M059J (cell line): ENCODE results near the gene EP400. TPM values are rescaled to one million over a fixed set of nuclear protein-coding genes. Genes with fewer than 3 reads are reported as not detected.
A peak's percentile ranks its signal among the peaks of the same experiment; 100 is the strongest.

Experiments used
- DNase-seq: peaks from one replicate; pipeline ENCODE4 v3.0.0-alpha.2; 2012; ENCODE audit warnings: low read depth
- total RNA-seq: library from RNA; depleted of rRNA; stranded (reverse); fragments of >200 nt; shearing (Covaris generic); gene quantifications from 2 replicates; pipeline ENCODE4 v1.2.3, GENCODE V29; 2014; rRNA removed

EP400 gene, protein sequence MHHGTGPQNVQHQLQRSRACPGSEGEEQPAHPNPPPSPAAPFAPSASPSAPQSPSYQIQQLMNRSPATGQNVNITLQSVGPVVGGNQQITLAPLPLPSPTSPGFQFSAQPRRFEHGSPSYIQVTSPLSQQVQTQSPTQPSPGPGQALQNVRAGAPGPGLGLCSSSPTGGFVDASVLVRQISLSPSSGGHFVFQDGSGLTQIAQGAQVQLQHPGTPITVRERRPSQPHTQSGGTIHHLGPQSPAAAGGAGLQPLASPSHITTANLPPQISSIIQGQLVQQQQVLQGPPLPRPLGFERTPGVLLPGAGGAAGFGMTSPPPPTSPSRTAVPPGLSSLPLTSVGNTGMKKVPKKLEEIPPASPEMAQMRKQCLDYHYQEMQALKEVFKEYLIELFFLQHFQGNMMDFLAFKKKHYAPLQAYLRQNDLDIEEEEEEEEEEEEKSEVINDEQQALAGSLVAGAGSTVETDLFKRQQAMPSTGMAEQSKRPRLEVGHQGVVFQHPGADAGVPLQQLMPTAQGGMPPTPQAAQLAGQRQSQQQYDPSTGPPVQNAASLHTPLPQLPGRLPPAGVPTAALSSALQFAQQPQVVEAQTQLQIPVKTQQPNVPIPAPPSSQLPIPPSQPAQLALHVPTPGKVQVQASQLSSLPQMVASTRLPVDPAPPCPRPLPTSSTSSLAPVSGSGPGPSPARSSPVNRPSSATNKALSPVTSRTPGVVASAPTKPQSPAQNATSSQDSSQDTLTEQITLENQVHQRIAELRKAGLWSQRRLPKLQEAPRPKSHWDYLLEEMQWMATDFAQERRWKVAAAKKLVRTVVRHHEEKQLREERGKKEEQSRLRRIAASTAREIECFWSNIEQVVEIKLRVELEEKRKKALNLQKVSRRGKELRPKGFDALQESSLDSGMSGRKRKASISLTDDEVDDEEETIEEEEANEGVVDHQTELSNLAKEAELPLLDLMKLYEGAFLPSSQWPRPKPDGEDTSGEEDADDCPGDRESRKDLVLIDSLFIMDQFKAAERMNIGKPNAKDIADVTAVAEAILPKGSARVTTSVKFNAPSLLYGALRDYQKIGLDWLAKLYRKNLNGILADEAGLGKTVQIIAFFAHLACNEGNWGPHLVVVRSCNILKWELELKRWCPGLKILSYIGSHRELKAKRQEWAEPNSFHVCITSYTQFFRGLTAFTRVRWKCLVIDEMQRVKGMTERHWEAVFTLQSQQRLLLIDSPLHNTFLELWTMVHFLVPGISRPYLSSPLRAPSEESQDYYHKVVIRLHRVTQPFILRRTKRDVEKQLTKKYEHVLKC (N-terminal part only)
- 3.3 and 8.0 TPM in 2 replicates for total RNA-seq

DNA sequence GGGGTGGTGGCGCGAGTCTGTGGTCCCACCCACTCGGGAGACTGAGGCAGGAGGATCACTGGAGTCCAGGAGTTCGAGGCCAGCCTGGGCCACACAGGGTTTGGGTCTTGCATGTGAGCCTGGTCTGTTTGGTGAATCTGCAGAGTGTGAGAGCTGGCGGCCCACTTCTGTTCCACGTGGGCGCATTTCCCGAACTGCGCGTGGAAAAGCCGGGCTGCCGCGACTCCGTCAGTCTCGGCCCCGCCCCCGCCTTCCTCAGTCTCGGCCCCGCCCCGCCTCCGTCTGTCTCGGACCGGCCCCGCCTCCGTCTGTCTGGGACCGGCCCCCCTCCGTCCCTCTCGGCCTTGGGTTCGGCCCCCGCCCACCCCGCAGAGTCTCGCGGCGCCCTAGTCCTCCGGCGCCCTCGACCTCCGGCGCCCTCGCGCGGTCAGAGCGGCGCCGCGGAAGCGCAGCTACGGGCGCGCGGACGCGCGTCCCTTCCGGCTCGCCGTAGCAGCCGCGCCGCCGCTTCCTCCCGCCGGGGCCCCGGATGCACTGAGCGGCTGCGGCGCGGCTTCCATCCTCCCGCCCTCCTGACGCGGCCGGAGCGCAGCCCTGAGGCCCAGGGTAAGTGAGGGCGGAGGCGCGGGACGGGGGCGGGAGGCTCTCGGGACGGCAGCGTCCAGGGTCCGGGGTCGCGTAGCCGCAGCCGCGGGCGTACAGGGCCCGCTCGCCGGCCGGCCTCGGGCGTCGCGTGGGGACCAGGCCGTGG, at the start of gene EP400:
TSS of gene EP400 (plus strand) at position 512 of the 751 bp plus-strand sequence. CDS start 10,678 bp downstream, outside the sequence.
- peak; percentile 88 for DNase-seq

DNA sequence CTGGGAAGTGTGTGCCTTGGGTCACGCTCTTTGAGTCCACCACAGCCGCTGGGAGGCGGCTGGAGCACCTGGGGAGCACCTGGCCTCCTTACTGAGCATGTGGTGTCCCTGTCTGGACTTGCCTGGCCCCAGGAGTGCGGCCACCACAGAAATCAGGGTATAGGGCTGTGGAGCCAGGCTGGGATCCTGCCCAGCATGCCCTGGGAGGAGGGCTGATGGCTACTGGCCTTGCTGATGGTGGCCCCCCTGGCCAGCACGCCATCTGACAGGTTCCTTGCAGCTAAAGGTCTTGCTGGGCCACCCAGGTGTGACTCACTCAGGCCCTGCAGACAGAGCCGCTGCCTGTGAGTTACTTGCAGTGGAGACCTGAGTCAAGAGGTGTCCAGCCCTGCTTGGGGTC, 49.3 kb upstream of the EP400 start:
- no peak for DNase-seq

DNA sequence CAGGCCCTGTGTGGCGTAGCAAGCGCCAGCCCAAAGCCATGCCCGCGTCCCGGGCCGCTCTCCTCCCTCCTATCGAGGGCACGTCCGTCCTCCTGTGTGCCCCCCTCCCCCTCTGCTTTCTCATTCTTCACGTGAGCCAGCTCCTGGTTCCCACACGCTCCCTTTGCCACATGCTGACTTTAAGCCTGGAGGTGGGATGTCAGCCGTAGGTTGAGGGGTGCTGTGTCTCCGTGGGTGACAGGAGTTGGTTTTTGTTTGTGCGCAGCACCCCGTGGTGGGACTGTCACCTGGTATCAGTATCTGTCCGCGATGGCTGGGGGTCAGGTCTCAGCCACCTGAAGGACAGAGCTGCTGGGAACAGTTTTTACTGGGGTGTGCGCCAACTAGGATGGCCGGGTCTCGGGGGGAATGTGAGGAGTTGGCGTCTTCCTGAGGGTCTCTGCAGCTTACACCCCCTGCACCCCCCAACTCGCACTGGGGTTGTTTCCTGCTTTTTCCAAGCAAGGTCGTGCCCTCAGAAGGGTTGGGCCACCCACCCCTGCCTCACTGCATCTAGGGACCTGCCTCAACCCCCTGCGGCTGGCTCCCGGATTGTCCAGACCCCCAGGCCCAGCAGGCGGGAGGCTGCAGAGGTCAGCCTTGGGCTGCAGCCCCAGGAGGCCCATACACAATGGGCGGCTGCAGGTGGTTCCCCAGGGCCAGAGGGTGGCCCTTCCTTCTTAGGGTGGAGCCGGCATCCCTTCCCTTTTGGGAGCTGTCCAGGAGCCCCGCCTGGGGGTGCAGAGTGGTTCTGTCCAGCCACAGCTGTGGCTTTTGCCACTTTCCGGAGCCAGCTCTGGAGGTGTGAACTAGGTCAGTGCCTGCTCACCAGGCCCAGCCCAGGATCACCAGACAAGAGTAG, 48.1 kb upstream of the EP400 start:
- no peak for DNase-seq

DNA sequence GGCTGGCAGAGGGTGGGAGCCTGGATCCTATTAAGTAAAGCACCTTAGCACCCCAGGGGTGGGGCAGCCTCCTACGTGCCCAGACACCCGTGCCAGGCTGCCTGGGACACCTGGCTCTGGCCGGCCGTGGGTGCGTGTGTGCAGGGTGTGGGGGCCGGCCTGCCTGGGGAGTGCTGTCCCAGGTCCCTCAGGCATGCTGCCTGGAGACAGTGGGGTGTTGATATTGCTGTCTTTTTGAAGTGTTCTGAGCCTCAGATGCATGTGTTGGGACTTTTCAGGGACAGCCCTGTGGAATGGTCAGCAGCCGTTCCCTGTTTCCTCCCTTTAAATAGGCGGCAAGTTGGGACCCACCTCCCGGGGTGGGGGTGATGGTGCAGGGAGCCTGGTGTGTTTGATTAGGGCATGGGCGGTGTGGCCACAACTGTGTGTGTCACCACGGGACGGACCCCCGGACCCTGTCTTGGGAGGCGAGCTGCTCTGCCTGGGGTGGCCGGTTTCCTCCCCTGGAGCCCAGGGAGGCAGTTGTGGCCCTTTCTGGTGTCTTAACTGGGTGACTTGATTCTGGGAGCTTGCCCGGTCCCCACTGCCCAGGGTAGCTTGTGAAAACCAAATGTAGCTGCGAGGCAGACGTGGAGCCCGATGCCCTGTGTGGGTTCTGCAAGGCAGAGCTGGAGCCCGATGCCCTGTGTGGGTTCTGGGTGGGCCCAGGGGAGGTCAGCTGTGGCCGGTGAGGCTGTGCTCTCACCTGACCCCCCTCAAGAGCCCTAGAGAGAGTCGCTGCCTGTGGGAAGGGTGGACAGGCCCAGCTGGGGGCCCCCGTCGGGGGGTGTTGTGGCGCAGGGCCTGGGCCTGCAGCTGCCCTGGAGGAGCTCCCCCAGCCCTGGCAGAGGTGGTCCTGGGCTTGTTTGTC, 47.2 kb upstream of the EP400 start:
- no peak for DNase-seq

DNA sequence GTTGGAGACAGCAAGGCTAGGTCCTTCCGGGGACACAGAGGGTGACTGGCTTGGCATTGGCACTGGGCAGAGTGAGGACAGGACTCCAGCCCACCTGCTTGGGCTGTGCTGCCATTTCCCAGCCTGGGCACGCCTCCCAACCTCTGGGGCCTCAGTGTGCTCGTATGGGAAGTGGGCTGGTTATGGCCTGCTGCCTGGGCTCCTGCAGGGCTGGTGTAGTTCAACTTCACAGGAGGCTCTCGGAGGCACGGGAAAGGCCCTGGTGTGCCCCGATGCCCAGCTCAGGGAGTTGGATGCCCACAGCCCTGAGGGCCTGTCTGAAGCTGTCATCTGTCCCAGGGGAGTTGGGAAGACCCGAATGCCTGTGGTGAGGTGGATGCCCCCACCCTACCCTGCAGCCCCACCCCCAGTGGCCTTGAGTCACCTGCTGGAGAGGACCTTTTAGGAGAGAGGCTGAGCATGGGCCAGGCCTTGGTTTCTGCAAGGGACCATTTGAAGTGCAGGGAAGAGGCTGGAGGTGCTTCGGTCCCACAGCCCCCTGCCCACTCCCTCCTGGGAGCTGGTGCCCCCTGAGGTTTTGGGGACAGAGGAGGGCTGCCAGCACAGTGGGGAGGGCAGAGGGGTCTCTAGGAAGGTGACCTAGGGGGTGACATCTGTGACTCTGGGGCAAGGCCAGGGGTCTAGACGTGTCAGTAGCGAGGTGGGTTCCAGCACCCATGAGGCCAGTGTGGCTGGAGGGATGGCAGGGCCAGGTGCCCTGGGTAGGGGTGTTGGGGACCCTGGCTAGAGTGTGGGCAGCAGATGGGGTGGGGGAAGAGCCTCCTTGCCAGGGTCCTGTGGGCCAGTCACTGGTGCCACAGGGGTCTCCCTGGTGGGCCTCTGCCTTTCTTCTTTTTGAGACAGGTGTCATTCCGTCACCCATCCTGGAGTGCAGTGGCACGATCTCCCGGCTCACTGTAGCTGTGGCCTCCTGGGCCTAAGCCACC, 46.2 kb upstream of the EP400 start:
- no peak for DNase-seq

DNA sequence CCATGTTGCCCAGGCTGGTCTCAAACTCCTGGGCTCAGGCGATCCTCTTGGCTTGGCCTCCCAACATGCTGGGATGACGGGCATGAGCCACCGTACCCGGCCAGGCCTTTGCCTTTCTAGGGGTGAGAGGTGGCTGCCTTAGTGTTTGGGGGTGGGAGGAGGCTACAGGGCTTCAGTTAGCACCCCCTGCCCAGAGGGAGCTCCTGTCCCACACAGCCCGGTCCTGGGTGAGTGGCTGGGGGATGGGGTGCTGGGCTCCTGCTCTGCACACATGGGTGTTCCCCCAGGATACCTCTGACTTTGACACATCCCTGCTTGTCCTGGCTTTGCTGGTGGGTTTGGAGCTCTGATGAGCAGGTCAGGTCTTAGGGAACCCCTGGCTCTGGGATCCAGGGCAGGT, 45.4 kb upstream of the EP400 start:
- DNase-seq, result no peak

DNA sequence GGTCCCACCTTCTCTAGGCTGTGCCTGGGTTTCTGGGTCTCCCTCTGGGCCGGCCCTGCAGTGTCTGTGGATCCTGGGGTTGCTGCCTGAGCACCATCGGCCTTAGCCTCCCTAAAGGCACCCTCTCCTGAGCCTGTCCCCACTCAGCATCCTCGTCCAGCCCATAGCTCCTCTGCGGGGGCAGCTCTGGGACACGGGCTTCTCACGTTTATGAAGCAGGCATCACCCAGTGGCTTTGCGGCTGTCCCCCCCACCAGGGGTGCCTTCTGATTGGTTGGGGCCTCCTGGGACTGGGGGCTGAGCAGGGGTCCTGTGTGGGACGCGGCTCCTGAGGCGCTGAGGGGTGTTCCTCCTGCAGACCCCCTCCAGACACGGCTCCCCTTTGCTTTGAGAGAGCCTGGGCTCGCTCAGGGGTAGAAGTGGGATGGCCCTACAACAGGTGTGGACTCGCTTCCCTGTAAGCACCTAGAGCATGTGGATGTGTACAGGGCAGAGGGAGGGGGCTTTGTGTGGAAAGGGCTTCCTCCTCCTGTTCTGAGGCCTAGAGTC, 44.6 kb upstream of the EP400 start:
- no peak for DNase-seq

DNA sequence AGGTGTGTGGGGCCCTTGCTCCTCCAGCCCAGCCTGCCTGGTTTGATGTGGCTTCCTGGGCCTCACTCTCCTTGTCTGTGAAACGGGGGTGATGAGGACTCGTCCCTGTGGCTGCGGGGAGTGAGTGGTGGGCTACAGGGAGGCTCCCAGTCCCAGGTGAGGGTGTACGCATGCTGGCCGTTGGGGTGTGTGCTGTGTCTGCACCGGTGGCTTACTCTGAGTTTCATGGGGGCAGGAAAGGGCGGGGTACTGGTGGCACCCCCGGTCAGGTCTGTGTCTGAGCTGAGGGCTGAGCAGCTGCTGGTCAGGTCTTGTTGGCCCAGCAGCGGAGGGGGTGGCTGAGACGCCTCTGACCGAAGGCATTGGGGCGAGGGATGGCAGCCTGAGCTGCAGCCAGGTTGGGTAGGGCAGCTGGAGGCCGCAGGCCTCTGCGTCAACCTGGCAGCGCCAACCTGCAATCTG, 44.1 kb upstream of the EP400 start:
- no peak for DNase-seq

DNA sequence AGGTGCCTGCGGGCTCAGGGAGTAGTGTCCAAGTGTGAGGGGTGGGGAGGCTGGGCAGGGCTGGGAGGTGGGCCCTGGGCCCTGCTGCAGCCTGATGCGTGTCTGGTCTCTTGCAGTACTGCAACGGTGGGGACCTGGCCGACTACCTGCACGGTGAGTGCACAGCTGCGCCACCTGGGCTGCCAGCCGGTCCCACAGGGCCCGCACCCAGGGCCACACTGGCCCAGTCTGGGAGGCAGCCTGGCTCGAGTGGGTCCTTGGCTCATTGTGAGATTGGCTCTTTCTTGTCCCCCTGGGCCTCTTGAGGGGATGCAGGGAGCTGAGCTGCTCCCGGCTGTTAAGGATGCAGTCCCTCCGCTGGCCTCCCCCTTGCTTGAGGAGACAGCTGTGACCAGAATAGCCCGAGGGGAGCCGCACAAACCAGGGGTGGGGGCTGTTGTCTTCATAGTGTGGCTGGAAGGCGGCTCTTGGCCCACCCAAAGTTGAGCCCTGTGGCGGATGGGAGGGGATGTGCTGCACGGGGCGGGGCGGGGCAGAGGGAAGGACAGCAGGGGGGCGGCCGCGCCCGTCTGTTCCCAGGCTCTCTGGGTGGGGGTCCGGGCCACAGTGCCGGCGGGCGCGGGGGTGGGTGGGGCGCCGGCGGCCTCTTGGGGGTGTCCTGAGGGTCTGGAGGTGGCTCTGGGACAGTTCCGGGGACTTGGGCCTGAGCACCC, 42.2 kb upstream of the EP400 start:
- DNase-seq, result no peak

DNA sequence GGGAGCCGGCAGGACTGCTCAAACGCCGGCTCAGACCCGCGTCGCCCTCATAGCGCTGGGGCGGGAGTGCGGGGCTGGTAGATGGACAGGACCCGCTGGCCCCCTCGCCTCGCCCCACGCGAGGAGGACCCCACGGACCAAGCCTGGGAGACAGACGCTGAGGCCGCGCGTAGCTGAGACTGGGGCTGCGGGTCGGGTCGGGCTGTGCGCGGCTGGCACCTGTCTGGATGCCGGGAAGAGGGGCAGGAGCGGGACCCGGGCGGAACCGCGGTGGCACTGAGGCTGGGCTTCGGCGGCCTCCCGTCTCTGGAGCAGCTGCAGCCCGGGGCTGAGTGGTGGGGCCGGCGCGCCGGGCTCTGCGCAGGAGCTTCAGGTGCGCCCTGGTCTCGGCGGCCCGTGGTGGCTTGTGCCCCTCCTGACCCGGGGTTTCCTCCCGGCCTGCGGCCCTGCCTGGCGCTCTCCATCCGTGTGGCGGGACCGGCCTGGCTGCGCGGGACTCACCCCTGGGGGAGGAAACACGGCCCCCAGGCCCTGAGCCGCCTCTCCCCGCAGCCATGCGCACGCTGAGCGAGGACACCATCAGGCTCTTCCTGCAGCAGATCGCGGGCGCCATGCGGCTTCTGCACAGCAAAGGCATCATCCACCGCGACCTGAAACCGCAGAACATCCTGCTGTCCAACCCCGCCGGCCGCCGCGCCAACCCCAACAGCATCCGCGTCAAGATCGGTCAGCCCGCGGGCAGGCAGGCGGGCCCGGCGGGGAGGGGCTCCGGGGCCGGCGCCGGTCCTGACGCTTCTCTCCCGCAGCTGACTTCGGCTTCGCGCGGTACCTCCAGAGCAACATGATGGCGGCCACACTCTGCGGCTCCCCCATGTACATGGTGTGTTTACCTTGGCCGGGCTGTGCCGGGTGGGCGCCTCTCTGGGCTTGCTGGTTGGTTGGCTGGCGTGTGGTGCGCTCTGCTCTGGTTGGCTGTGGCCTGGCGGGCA, 41.4 kb upstream of the EP400 start:
- DNase-seq, result no peak

DNA sequence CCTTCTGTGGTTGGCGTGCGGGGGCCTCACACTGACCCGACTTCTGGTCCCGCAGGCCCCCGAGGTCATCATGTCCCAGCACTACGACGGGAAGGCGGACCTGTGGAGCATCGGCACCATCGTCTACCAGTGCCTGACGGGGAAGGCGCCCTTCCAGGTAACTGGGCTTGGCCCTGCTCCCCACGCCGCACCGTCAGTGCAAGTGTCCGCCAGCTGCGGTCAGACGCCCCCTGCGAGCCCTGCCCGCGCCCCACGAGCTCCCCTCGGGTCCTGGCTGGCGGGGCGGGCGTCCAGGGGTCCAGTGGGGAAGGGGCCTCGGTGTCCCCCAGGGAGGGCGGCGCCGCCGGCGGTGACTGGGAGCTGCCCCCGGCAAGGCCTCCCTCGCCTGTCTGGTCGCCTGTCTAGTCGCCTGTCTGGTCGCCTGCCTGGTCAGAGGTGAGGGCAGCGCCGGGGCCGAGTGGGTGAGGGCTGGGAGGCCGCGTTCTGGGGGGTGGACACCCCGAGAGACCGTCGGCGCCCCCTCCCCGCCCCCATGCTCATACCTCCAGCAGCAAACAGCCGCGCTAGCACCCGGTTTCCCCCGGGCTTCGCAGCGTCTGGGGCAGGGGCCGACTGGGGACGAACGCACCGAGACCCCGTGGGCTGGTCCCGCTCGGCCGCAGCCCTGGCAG, 40.5 kb upstream of the EP400 start:
- DNase-seq, result no peak

DNA sequence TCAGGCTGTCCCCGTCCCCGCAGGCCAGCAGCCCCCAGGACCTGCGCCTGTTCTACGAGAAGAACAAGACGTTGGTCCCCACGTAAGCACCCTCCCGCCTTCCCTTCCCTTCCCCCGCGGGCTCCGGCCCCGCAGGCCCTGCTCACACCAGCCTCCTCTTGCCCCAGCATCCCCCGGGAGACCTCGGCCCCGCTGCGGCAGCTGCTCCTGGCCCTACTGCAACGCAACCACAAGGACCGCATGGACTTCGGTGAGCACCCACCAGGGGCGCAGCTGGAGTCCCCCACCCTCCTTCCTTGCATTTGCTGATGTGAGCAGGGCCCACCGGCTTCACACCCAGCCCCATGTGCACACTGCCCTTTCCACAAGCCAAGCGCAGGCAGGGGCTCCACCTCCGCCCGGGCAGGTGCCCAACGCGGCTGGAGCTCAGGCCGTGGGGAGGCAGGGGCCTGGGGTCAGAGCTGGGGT, 40.0 kb upstream of the EP400 start:
- no peak for DNase-seq

DNA sequence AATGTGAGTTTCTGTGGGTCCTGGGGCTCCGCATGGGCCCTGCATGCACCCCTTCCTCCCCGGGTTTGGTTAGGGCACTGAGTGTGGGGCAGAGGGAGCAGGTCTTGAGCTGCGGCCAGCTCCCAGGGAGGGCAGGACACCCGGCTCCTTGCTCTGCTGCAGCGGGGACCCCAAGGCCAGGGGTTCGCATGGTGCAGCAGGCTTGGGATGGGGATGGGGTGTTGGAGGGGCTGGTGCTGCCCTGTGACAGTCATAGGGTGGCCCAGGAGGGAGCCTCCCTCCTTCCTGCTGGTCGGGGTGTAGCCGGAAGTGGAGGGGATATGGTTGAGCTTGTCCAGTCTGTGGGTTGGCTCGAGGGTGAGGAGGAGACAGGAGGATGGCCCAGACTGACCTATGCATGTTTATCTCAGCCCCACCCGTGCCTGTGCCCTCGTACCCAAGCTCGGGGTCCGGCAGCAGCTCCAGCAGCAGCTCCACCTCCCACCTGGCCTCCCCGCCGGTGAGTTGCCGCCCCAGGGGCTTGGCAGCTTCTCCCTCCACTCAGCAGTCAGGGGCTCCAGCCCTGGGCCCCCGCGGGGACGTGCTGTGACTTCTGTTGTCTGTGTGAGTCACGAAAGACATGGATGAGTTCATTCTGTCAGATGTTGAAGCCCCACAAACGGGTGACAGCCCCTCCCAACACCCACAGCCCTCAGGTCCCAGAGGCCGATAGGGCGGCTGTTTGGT, 39.3 kb upstream of the EP400 start:
- DNase-seq, result no peak

DNA sequence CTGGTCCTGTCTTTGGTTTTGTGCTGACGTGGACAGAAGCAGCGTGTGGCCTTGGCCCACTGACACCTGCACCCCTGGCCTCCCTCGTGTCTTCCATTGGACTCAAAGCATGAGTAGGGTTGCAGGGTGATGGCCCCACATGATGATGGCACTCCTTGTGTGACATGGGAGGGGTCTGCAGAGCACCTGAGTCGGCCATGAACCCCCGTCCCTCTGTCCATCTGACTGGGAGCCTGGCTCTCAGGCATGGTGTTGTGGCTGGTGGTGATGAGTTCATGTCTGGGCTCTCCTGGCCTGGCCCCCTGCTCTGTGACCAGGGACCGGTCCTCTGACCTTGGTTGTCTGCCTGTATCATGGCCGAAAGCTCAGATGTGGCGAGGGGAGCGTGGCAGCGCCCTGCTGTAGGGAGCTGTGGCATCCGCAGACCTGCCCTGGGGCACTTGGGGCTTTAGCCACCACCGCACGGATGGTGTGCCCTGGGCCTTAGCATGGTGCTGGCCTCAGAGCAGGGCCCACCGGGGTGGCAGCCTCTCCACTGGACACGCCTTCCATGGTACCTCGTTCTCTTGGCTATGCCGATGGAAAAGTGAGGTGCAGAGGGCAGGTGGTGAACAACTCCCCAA, 38.6 kb upstream of the EP400 start:
- no peak for DNase-seq
